ENCODE measurements around the gene CNN3.
"Not testable (repeated sequence)": the region's sequence is repeated elsewhere in the genome, so short reads cannot be mapped to it uniquely, and the experiment has no call there.

The CNN3 gene

GRCh38 chr1:94951046-94951445, 24.1 kb upstream of the CNN3 start:
- H3K4me3 ChIP-seq (ENCODE audit: low read depth, low read length): no peak overlapping the region
- TF ChIP-seq, protein P1, sequence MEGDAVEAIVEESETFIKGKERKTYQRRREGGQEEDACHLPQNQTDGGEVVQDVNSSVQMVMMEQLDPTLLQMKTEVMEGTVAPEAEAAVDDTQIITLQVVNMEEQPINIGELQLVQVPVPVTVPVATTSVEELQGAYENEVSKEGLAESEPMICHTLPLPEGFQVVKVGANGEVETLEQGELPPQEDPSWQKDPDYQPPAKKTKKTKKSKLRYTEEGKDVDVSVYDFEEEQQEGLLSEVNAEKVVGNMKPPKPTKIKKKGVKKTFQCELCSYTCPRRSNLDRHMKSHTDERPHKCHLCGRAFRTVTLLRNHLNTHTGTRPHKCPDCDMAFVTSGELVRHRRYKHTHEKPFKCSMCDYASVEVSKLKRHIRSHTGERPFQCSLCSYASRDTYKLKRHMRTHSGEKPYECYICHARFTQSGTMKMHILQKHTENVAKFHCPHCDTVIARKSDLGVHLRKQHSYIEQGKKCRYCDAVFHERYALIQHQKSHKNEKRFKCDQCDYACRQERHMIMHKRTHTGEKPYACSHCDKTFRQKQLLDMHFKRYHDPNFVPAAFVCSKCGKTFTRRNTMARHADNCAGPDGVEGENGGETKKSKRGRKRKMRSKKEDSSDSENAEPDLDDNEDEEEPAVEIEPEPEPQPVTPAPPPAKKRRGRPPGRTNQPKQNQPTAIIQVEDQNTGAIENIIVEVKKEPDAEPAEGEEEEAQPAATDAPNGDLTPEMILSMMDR (conservative IDR thresholded peaks at IDR 0.05; ENCODE audit: low read depth, low read length): no peak
- no peak for DNase-seq (ENCODE audit: low read depth)

DNA sequence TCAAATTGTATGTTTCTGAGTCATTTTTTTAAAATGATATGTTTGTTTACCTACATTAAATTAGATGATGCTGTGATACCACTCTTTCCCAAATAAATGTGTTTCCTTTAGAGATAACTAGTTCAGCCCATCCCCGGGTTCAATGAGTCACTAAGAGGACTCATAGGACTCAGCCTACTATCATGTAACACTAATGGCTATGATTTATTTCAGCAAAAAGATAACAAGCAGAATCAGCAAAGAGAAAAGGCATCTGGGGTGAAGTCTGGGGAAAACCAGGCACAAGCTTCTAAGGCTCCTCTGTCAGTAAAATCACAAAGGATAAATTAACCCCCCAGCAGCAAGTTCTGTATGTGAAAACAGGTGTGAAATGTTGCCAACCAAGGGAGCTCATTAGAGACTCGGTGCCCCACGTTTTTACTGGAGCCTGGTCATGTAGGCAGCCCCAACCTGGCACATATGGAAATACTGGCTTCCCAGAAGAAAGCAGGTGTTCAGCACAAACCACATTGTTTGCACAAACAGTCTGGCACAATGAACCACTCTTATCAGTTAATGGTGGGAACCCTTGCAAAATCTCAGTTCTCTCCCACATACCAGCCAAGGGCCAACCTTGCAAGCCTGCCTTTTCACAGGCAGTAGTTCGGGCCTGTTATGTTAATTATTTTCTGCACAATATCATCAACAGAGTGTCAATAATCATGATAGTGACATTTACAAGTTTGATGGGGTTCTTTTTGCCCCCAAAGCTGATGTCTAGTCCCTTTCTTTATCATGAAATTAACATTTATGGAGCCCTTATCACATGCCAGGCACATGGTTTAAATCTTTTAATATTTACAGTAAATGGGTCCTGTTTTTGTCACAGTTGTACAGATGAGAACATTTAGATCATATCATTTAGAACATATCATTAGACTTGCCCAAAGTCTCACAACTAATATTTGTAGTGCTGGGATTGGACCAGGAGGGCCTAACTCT, 23.1 kb upstream of the CNN3 start:
- TF ChIP-seq, protein P1 (conservative IDR thresholded peaks at IDR 0.05; ENCODE audit: low read depth, low read length): no peak
- no peak for DNase-seq (ENCODE audit: low read depth)
- no peak overlapping the region for H3K4me3 ChIP-seq (ENCODE audit: low read depth, low read length)

GRCh38 chr1:94947437-94947836, 20.5 kb upstream of the CNN3 start:
- H3K4me3 ChIP-seq (ENCODE audit: low read depth, low read length): no peak overlapping the region
- TF ChIP-seq, protein P1 (conservative IDR thresholded peaks at IDR 0.05; ENCODE audit: low read depth, low read length): no peak
- peak; percentile 84 for DNase-seq (ENCODE audit: low read depth)

DNA sequence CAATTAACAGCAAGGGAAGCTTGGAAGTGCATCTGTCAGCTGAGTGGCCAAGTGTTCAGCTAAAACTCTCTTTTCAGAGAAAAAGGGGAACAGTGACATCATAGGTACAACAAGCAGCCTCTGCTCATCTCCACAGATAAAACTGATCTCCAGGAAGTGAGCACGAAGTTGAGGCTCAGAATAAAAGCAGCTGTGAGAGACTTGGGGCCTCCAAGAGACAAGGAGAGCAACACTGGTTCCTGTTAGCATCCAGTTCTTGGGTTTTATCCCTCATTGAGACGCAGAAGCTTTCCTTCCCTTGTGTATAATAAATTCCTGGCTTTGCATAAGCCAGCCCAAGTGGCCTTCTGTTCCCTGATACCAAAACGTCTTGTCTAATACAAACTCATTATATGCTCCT, 20.0 kb upstream of the CNN3 start:
- no peak overlapping the region for H3K4me3 ChIP-seq (ENCODE audit: low read depth, low read length)
- DNase-seq (ENCODE audit: low read depth): no peak
- TF ChIP-seq, protein P1 (conservative IDR thresholded peaks at IDR 0.05; ENCODE audit: low read depth, low read length): no peak

DNA sequence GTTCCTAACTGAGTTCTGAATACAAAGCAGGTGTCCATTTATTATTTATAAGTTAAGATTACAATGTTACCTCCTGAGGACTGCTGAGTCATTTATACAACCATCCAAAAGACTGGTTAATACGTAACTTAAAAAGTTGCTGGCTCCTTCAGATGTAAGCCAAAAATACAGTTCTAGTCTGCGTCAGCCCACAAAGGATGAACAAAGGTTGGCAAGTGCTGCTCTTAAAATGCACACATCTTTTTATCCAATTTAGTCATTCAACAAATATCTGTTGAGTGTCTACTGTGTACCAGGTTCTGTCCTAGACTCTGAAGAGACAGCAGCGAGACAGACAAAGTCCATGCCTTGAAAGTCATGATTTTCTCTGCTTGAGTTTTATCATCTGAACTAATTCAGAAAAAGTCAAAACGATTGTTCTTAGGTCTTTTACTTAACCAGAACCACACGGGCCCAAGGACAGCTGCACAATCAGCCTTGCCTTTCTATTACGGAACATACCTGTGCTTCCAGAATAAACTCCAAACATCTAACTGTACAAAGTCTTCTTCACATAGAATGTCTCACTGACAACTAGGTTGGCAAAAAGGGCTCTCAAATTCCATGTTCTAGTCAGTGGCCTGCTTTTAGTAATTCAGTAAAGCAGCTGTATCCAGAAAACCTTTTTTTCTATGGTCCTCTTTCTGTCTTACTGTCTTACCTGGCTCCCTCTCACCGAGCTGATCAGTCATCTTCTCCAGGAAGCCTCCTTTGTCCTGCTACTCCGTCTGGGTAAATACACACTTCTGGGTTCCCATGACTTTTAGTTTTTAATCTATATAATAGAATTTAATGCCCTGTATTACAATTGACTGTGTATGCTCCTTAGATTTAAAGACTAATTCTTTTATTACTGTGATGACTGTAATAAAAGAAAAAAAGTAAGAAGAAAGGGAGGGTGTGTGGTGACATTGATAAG, 15.5 kb upstream of the CNN3 start:
- DNase-seq (ENCODE audit: low read depth): no peak
- TF ChIP-seq, protein P1 (conservative IDR thresholded peaks at IDR 0.05; ENCODE audit: low read depth, low read length): no peak
- no peak overlapping the region for H3K4me3 ChIP-seq (ENCODE audit: low read depth, low read length)

GRCh38 chr1:94941480-94941879, 14.6 kb upstream of the CNN3 start:
- H3K4me3 ChIP-seq (ENCODE audit: low read depth, low read length); DNase-seq (ENCODE audit: low read depth): not testable (repeated sequence)

- H3K4me3 ChIP-seq (ENCODE audit: low read depth, low read length): no peak overlapping the region
- TF ChIP-seq, protein P1 (conservative IDR thresholded peaks at IDR 0.05; ENCODE audit: low read depth, low read length): no peak
- DNase-seq (ENCODE audit: low read depth): no peak
Measured at GRCh38 chr1:94940738-94941137, 13.8 kb upstream of the CNN3 start.

All from choroid plexus epithelial cell (primary cell).